Neuron (in vitro differentiated cells): ENCODE data around the gene PTPRN2.

ENCODE experiments used
- H2AFZ ChIP-seq: one replicate; pipeline ENCODE4 v1.6.1; 2013; ENCODE audit warnings: low read depth, mild to moderate bottlenecking, inconsistent platforms, low read length, moderate library complexity
- H3K27me3 ChIP-seq: one replicate; pipeline ENCODE4 v1.6.1; 2013; ENCODE audit warnings: low read length; ENCODE audit not compliant: insufficient read depth
- H3K36me3 ChIP-seq: one replicate; pipeline ENCODE4 v1.6.1; 2013; ENCODE audit warnings: low read length; ENCODE audit not compliant: insufficient read depth
- H3K4me1 ChIP-seq: one replicate; pipeline ENCODE4 v1.6.1; 2013; ENCODE audit warnings: low read length; ENCODE audit not compliant: insufficient read depth
- H3K4me3 ChIP-seq: 2 replicates; pipeline ENCODE4 v1.5.1; 2013; ENCODE audit warnings: mild to moderate bottlenecking, low read length, moderate library complexity
- H3K9me3 ChIP-seq: one replicate; pipeline ENCODE4 v1.6.1; 2013; ENCODE audit warnings: low read length

Gene PTPRN2

DNA sequence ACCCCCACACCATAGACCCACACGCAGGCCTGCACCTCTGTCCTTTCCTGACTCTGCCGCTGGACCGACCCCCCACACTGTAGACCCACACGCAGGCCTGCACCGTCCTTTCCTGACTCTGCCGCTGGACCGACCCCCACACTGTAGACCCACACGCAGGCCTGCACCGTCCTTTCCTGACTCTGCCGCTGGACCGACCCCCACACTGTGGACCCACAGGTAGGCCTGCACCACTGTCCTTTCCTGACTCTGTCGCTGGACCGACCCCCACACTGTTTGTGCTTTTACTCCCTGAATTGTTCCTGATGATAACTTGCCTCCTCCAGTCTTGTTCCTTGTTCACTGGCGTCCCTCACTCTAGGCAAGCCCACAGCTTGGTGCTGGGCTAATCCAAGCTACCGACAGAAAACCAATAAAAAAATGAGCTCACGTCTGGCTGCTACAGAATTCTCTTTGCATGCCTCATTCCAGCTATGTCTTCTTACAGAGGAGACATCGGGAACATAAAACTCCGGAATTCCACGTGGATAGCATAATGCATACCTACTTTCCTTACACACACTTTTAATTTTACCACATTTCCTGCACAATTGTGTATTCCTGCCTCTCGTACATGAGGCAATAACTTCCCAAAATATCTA is 494.3 kb downstream of the PTPRN2 start:
- Histone ChIP-seq H3K27me3 (peaks cover 3% of the 10 kb centered on the region), H2AFZ (no peak overlapping the region), H3K36me3 (no peaks in the 10 kb centered on the region), H3K4me3 (no peak overlapping the region), H3K9me3 (no peaks in the 10 kb centered on the region), H3K4me1 (no peaks in the 10 kb centered on the region)

DNA sequence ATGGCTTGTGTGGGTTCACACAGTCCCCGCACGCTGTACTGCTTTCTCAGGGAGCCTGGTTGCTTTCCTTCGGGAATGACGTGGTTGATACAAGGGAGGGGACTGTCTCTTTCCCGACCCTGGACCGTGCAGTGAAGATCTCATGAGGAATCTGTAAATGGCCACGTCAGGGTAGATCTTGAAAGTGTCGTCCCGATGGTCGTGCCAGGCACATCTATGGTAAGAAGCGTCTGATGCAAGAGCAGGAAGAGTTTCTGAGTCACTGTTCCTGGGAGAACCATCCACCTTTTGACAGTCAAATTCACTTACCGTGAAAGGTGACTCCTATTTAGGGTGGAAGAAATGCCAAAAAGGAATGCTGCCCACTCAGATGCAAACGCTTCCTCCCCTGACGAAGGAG is 500.4 kb downstream of the PTPRN2 start:
- Histone ChIP-seq H3K9me3 (no peaks in the 10 kb centered on the region), H2AFZ (no peak overlapping the region), H3K36me3 (no peaks in the 10 kb centered on the region), H3K27me3 (peaks cover 2% of the 10 kb centered on the region), H3K4me3 (no peak overlapping the region), H3K4me1 (no peaks in the 10 kb centered on the region)

GRCh38 chr7:158085741-158086695 is 501.6 kb downstream of the PTPRN2 start:
- H2AFZ ChIP-seq, result no peak overlapping the region
- no peaks in the 10 kb centered on the region for H3K9me3 ChIP-seq
- H3K36me3 ChIP-seq, result no peaks in the 10 kb centered on the region
- peaks cover 2% of the 10 kb centered on the region for H3K27me3 ChIP-seq
- H3K4me3 ChIP-seq, result no peak overlapping the region
- no peaks in the 10 kb centered on the region for H3K4me1 ChIP-seq

DNA sequence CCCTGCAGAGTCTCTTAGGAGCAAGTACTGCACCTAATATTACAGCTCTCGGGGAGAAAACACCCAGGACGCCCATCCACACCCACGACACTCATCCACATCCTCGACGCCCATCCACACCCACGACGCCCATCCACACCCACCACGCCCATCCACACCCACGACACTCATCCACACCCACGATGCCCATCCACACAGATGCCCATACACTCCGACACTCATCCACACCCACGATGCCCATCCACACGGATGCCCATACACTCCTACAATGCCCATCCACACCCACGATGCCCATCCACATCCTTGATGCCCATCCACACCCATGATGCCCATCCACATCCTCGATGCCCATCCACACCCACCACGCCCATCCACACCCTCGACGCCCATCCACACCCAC is 503.1 kb downstream of the PTPRN2 start:
- Histone ChIP-seq H3K4me1 (no peaks in the 10 kb centered on the region), H3K4me3 (no peak overlapping the region), H3K36me3 (no peaks in the 10 kb centered on the region), H3K9me3 (no peaks in the 10 kb centered on the region), H3K27me3 (peaks cover 2% of the 10 kb centered on the region), H2AFZ (no peak overlapping the region)

GRCh38 chr7:158083526-158084310 is 503.9 kb downstream of the PTPRN2 start:
- no peaks in the 10 kb centered on the region for H3K9me3 ChIP-seq
- H2AFZ ChIP-seq, result no peak overlapping the region
- no peaks in the 10 kb centered on the region for H3K36me3 ChIP-seq
- H3K27me3 ChIP-seq, result peaks cover 2% of the 10 kb centered on the region
- H3K4me3 ChIP-seq, result no peak overlapping the region
- no peaks in the 10 kb centered on the region for H3K4me1 ChIP-seq

DNA sequence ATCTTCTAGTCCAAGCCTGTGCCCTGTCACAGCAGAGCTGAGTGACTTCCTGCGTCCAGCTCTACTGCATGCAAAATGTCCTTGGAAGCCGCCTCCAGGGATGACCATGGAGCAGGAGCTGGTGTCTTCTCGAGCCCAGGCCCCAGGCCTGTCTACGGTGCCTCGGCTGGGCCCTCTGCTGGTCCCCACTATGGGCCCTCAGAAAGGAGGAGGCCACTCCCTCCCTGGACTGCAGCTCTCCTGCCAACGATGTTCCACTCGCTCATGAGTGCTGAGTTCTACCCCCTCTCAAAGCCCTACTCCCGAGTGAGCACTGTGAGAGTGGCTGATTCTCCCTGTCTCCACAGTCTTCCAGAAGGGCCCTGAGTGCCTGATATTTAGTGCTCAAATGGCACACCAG is 504.9 kb downstream of the PTPRN2 start:
- Histone ChIP-seq H3K27me3 (peaks cover 2% of the 10 kb centered on the region), H2AFZ (no peak overlapping the region), H3K4me1 (peaks cover 5% of the 10 kb centered on the region), H3K4me3 (no peak overlapping the region), H3K36me3 (no peaks in the 10 kb centered on the region), H3K9me3 (no peaks in the 10 kb centered on the region)

GRCh38 chr7:158080899-158081445 is 506.7 kb downstream of the PTPRN2 start:
- no peaks in the 10 kb centered on the region for H3K36me3 ChIP-seq
- peaks cover 5% of the 10 kb centered on the region for H3K27me3 ChIP-seq
- H3K4me1 ChIP-seq, result peaks cover 12% of the 10 kb centered on the region
- no peaks in the 10 kb centered on the region for H3K9me3 ChIP-seq
- H3K4me3 ChIP-seq, result no peak overlapping the region
- H2AFZ ChIP-seq, result no peak overlapping the region

DNA sequence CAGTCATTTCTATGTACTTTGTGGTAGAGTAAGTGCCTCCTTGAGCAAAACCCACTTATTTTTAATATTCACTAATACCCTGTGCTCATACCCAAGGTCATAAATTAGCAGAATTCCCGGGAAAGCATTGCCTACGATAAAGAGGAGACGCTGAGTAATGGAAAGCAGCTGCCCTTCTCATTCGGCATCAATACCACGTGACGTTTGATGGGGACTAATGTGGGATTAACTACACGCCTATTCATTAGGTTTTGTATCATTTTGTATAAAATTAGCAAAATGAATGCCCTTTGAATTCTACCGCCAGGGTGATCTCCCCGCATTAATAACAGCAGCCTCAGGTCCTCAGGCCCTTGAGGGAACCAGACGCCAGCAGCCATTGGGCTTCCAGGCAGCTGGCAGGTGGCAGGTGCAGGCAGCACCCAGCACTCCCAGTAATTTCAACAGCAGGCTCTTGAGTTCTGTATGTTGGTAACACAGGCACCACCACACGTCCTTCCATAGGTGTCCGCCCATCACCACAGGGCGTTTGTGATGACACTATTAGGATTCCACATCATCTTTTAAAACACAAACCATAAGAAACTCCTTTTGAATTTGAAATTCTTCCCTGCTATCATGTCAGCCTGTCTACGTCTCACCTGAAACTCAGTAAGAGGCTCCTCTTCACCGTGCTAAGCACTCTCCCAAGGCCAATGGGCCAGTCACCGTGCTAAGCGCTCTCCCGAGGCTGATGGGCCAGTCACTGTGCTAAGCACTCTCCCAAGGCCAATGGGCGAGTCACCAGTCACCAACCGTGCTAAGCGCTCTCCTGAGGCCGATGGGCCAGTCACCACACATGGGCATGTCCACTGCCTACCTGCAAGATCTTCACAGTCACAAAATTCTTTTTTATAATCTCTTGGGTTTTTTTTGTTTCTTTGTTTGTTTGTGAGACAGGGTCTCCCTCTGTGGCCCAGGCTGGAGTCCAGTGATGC is 509.4 kb downstream of the PTPRN2 start:
- no peaks in the 10 kb centered on the region for H3K36me3 ChIP-seq
- peaks cover 12% of the 10 kb centered on the region for H3K4me1 ChIP-seq
- H3K27me3 ChIP-seq, result peaks cover 5% of the 10 kb centered on the region
- H3K4me3 ChIP-seq, result no peak overlapping the region
- H2AFZ ChIP-seq, result peak overlapping the region; percentile 27
- H3K9me3 ChIP-seq, result no peaks in the 10 kb centered on the region

GRCh38 chr7:158077151-158077840 is 510.3 kb downstream of the PTPRN2 start:
- H3K4me3 ChIP-seq, result no peak overlapping the region
- H3K4me1 ChIP-seq, result peaks cover 12% of the 10 kb centered on the region
- H2AFZ ChIP-seq, result peak overlapping the region; percentile 27
- H3K9me3 ChIP-seq, result no peaks in the 10 kb centered on the region
- H3K27me3 ChIP-seq, result peaks cover 3% of the 10 kb centered on the region
- H3K36me3 ChIP-seq, result no peaks in the 10 kb centered on the region

DNA sequence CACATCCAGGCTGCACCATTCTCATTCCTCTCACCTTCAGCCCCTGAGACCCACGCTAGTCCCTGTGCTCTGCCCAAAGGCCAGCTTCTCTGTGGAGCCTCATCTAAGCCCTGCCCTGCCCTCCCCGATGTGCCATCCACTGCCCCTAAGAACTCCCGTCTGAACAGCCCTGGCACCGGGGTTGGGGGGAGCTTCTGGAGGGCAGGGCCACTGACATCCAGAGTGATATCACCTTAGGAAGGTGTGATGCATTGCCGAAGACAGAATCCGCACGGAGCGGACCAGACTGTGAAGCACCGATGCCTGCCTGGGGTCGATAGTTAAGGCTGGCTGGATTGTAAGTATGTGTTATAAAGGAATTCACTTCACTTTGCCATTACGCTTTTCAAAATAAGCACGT is 511.0 kb downstream of the PTPRN2 start:
- Histone ChIP-seq H2AFZ (no peak overlapping the region), H3K27me3 (peaks cover 3% of the 10 kb centered on the region), H3K9me3 (no peaks in the 10 kb centered on the region), H3K36me3 (no peaks in the 10 kb centered on the region), H3K4me1 (peaks cover 12% of the 10 kb centered on the region), H3K4me3 (no peak overlapping the region)

DNA sequence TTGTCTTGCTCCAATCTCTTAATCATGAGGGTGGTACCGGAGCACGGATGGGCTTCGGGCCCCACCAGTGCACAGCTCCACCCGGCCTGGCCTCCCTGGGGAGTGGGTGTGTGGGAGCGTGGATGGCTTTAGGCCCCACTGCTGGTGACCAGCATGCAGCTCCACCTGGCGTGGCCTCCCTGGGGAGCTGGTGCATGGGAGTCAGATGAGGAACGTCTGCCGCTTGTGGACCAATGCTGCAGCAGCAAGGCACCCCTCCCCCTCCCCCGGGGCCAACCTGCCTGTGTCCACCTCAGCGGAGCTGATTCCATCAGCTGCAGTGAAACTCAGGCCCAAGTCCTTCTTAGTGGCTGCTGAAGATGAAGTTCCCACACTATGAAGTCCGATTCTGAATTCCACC is 511.4 kb downstream of the PTPRN2 start:
- H3K27me3 ChIP-seq, result peaks cover 3% of the 10 kb centered on the region
- no peak overlapping the region for H2AFZ ChIP-seq
- H3K36me3 ChIP-seq, result no peaks in the 10 kb centered on the region
- H3K4me3 ChIP-seq, result no peak overlapping the region
- H3K9me3 ChIP-seq, result peaks cover 2% of the 10 kb centered on the region
- H3K4me1 ChIP-seq, result peaks cover 12% of the 10 kb centered on the region
